ENCODE measurements around the gene PHLPP1. TPM values are rescaled to one million over a fixed set of nuclear protein-coding genes. Genes with fewer than 3 reads are reported as not detected.

Gene PHLPP1
- total RNA-seq, 2 experiments from 2014 or later: 9.0 to 12.4 TPM

GRCh38 chr18:62749389-62749788, 34.0 kb downstream of the PHLPP1 start:
- TF ChIP-seq CTCF (conservative IDR thresholded peaks at IDR 0.05; ENCODE audit: low read length) (no peak), EZH2phosphoT487 (IDR thresholded peaks at IDR 0.05; ENCODE audit: borderline replicate concordance, low read depth, low read length) (no peak)
- H3K9me2 ChIP-seq (ENCODE audit: insufficient read depth, low read length): no peaks in the 10 kb centered on the region
- peaks cover 11% of the 10 kb centered on the region for H3K4me1 ChIP-seq (ENCODE audit: insufficient read depth, low read length, poor library complexity, severe bottlenecking)
- no peak for DNase-seq (ENCODE audit: low spot score)
- H3K79me2 ChIP-seq (ENCODE audit: insufficient read depth, low read depth, low read length): peaks cover 8% of the 10 kb centered on the region; the same call in 1 of the 2 replicates
- no peak overlapping the region for H2AFZ ChIP-seq (ENCODE audit: low read length)
- H3K27ac ChIP-seq (ENCODE audit: low read depth, low read length, poor library complexity, severe bottlenecking): no peak overlapping the region
- no peaks in the 10 kb centered on the region for H3K36me3 ChIP-seq (ENCODE audit: insufficient read depth, low read length)
- ChIA-PET CTCF (ENCODE audit: unreplicated experiment) (no interaction called here), POLR2A (interaction anchor here (1.2 to 1.5 kb wide), 2 partner anchors 13 kb away, joined by 3 to 4 read pairs; no protein-coding TSS in a partner anchor)
- no peak overlapping the region for H3K4me2 ChIP-seq (ENCODE audit: low read length)
- intact Hi-C loops (cut with micrococcal nuclease; ENCODE audit: unreplicated experiment): no loop called here
- peaks cover 4% of the 10 kb centered on the region; the same call in 1 of the 2 replicates for H4K20me1 ChIP-seq (ENCODE audit: insufficient read depth, low read length)
- no peak overlapping the region for H3K4me3 ChIP-seq (ENCODE audit: low read depth, low read length, poor library complexity, severe bottlenecking)
- H3K9me3 ChIP-seq (ENCODE audit: low read length): no peaks in the 10 kb centered on the region
- no TSS peak for BruUV-seq (replicated peaks)

GRCh38 chr18:62751341-62751821, 36.0 kb downstream of the PHLPP1 start:
- peaks cover 4% of the 10 kb centered on the region; the same call in 1 of the 2 replicates for H4K20me1 ChIP-seq (ENCODE audit: insufficient read depth, low read length)
- intact Hi-C loops (cut with micrococcal nuclease; ENCODE audit: unreplicated experiment): no loop called here
- POLR2A ChIA-PET: no interaction called here
- H3K79me2 ChIP-seq (ENCODE audit: insufficient read depth, low read depth, low read length): no peaks in the 10 kb centered on the region
- H3K9me3 ChIP-seq (ENCODE audit: low read length): no peaks in the 10 kb centered on the region
- no peak overlapping the region for H3K4me3 ChIP-seq (ENCODE audit: low read depth, low read length, poor library complexity, severe bottlenecking)
- H3K9me2 ChIP-seq (ENCODE audit: insufficient read depth, low read length): no peaks in the 10 kb centered on the region
- H3K4me2 ChIP-seq (ENCODE audit: low read length): no peak overlapping the region
- BruUV-seq (replicated peaks): no TSS peak
- CTCF ChIA-PET (ENCODE audit: unreplicated experiment): no interaction called here
- TF ChIP-seq EZH2phosphoT487 (IDR thresholded peaks at IDR 0.05; ENCODE audit: borderline replicate concordance, low read depth, low read length) (no peak), CTCF (conservative IDR thresholded peaks at IDR 0.05; ENCODE audit: low read length) (no peak)
- H3K4me1 ChIP-seq (ENCODE audit: insufficient read depth, low read length, poor library complexity, severe bottlenecking): peaks cover 5% of the 10 kb centered on the region
- DNase-seq (ENCODE audit: low spot score): no peak
- H3K27ac ChIP-seq (ENCODE audit: low read depth, low read length, poor library complexity, severe bottlenecking): no peak overlapping the region
- no peaks in the 10 kb centered on the region for H3K36me3 ChIP-seq (ENCODE audit: insufficient read depth, low read length)
- no peak overlapping the region for H2AFZ ChIP-seq (ENCODE audit: low read length)

GRCh38 chr18:62751977-62752376, 36.6 kb downstream of the PHLPP1 start:
- intact Hi-C loops (cut with micrococcal nuclease; ENCODE audit: unreplicated experiment): no loop called here
- Histone ChIP-seq H3K27ac (ENCODE audit: low read depth, low read length, poor library complexity, severe bottlenecking) (no peak overlapping the region), H4K20me1 (ENCODE audit: insufficient read depth, low read length) (peaks cover 4% of the 10 kb centered on the region; the same call in 1 of the 2 replicates), H3K9me2 (ENCODE audit: insufficient read depth, low read length) (no peaks in the 10 kb centered on the region), H3K79me2 (ENCODE audit: insufficient read depth, low read depth, low read length) (no peaks in the 10 kb centered on the region), H3K4me2 (ENCODE audit: low read length) (no peak overlapping the region), H3K4me3 (ENCODE audit: low read depth, low read length, poor library complexity, severe bottlenecking) (no peak overlapping the region), H3K4me1 (ENCODE audit: insufficient read depth, low read length, poor library complexity, severe bottlenecking) (peaks cover 5% of the 10 kb centered on the region), H3K9me3 (ENCODE audit: low read length) (no peaks in the 10 kb centered on the region), H2AFZ (ENCODE audit: low read length) (no peak overlapping the region), H3K36me3 (ENCODE audit: insufficient read depth, low read length) (no peaks in the 10 kb centered on the region)
- no peak for DNase-seq (ENCODE audit: low spot score)
- POLR2A ChIA-PET: interaction anchor here (1.2 kb wide), 1 partner anchor 26 kb away, joined by 3 read pairs; no protein-coding TSS in a partner anchor
- CTCF ChIA-PET (ENCODE audit: unreplicated experiment): no interaction called here
- no peak for TF ChIP-seq CTCF (conservative IDR thresholded peaks at IDR 0.05; ENCODE audit: low read length)
- TF ChIP-seq EZH2phosphoT487 (IDR thresholded peaks at IDR 0.05; ENCODE audit: borderline replicate concordance, low read depth, low read length): no peak
- no TSS peak for BruUV-seq (replicated peaks)

Data from OCI-LY7 (cell line).